Osteoblast (primary cell): ENCODE measurements around the gene ZER1. TPM values are rescaled to one million over a fixed set of nuclear protein-coding genes. Genes with fewer than 3 reads are reported as not detected.
A peak's percentile ranks its signal among the peaks of the same experiment; 100 is the strongest.

ENCODE experiments used
- DNase-seq: peaks from one replicate; pipeline ENCODE4 v3.0.0; 2011; ENCODE audit warnings: low spot score, mixed read lengths; ENCODE audit not compliant: insufficient read length; ENCODE audit errors: missing footprints
- H2AFZ ChIP-seq: 2 replicates; pipeline ENCODE4 v1.6.0; 2011; ENCODE audit warnings: mild to moderate bottlenecking, low read length
- H3K27ac ChIP-seq: 2 replicates; pipeline ENCODE4 v1.5.1; 2011; ENCODE audit warnings: mild to moderate bottlenecking, low read depth, low read length, moderate library complexity
- H3K27me3 ChIP-seq: 2 replicates; pipeline ENCODE4 v1.6.0; 2012; ENCODE audit warnings: mild to moderate bottlenecking, control low read depth, inconsistent platforms, low read length, moderate library complexity; ENCODE audit not compliant: insufficient read depth
- H3K36me3 ChIP-seq: 2 replicates; pipeline ENCODE4 v1.5.1; 2011; ENCODE audit warnings: mild to moderate bottlenecking, low read length, control low read depth, moderate library complexity; ENCODE audit not compliant: insufficient read depth
- H3K4me1 ChIP-seq: 2 replicates; pipeline ENCODE4 v1.5.1; 2011; ENCODE audit warnings: mild to moderate bottlenecking, low read length, control low read depth, moderate library complexity; ENCODE audit not compliant: insufficient read depth
- H3K4me2 ChIP-seq: 2 replicates; pipeline ENCODE4 v1.6.0; 2011; ENCODE audit warnings: mild to moderate bottlenecking, low read length; ENCODE audit not compliant: insufficient read depth
- H3K4me3 ChIP-seq: fragments of 200-600 bp; sonication (generic); 3 replicates; pipeline ENCODE4 v1.5.1; 2012; ENCODE audit warnings: mild to moderate bottlenecking, low read length, inconsistent platforms; ENCODE audit not compliant: insufficient read depth
- H3K79me2 ChIP-seq: 2 replicates; pipeline ENCODE4 v1.6.0; 2012; ENCODE audit warnings: mild to moderate bottlenecking, low read length, control low read depth, inconsistent platforms; ENCODE audit not compliant: insufficient read depth
- H3K9me3 ChIP-seq: 2 replicates; pipeline ENCODE4 v1.5.1; 2011; ENCODE audit warnings: low read depth, low read length, control low read depth
- H4K20me1 ChIP-seq: 2 replicates; pipeline ENCODE4 v1.6.0; 2012; ENCODE audit warnings: mild to moderate bottlenecking, low read length, control low read depth; ENCODE audit not compliant: insufficient read depth
- total RNA-seq: library from RNA; depleted of rRNA; stranded (reverse); fragments of >200 nt; gene quantifications from 2 replicates; pipeline ENCODE4 v1.2.3, GENCODE V29; 2012
- TF ChIP-seq, protein P1 (sequence below): IDR thresholded peaks from 2 replicates; pipeline ENCODE4 v1.5.1; 2011; ENCODE audit warnings: mild to moderate bottlenecking, low read depth, low read length, moderate library complexity; ENCODE audit errors: extremely low read depth

The ZER1 gene
- total RNA-seq, 1 donor, result 26.4 TPM

DNA sequence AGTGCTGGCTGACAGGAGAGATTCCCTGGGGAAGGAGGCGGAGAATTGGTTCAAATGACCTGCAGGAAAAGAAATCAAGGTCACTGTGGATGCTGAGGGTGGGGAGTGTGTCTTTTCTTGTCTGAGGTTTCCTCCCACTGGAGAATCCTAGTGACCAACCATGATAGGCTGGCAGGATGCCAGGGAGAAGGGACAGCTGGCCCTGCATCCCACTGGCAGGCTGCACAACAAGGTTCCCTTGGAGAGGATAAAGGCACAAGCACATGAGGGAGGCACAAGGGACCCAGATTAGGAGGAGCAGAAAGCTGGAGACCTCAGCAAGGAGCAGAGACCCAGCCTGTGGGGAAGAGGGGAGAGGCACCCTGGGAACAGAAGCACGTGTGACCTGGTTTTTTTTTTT lies 36.4 kb downstream of the ZER1 start:
- Histone ChIP-seq H2AFZ (no peak overlapping the region), H3K79me2 (no peaks in the 10 kb centered on the region), H3K4me2 (no peak overlapping the region), H3K4me3 (no peak overlapping the region), H3K36me3 (peaks cover 25% of the 10 kb centered on the region), H3K4me1 (peaks cover 3% of the 10 kb centered on the region), H4K20me1 (no peaks in the 10 kb centered on the region), H3K9me3 (no peaks in the 10 kb centered on the region), H3K27ac (no peak overlapping the region), H3K27me3 (no peaks in the 10 kb centered on the region)
- TF ChIP-seq, protein P1, sequence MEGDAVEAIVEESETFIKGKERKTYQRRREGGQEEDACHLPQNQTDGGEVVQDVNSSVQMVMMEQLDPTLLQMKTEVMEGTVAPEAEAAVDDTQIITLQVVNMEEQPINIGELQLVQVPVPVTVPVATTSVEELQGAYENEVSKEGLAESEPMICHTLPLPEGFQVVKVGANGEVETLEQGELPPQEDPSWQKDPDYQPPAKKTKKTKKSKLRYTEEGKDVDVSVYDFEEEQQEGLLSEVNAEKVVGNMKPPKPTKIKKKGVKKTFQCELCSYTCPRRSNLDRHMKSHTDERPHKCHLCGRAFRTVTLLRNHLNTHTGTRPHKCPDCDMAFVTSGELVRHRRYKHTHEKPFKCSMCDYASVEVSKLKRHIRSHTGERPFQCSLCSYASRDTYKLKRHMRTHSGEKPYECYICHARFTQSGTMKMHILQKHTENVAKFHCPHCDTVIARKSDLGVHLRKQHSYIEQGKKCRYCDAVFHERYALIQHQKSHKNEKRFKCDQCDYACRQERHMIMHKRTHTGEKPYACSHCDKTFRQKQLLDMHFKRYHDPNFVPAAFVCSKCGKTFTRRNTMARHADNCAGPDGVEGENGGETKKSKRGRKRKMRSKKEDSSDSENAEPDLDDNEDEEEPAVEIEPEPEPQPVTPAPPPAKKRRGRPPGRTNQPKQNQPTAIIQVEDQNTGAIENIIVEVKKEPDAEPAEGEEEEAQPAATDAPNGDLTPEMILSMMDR, result no peak
- DNase-seq, result peak; percentile 79

DNA sequence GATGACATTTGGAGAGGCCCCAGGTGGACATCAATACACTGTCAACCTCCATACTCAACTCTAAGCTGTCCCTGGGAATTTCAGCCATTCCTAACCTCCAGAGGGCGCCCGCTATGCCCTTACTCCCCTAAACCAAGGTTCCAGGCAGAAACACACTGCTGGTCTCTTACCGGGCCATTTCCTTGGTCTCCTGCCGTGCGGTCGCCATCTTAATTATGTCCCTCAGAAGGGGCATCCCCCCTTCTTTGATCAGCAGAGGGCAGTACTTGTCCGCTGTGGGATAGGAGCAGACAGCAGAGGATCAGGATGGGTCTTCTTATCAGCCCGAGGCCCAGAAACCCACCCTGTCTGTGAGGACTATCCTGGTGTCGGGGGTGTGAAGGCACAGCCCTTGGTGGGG lies 38.5 kb downstream of the ZER1 start:
- peak overlapping the region; percentile 41 for H3K27ac ChIP-seq
- no peaks in the 10 kb centered on the region for H4K20me1 ChIP-seq
- DNase-seq, result peak; percentile 96
- peak overlapping the region; percentile 56 for H3K4me3 ChIP-seq
- peaks cover 21% of the 10 kb centered on the region for H3K36me3 ChIP-seq
- no peaks in the 10 kb centered on the region for H3K79me2 ChIP-seq
- H2AFZ ChIP-seq, result peak overlapping the region; percentile 98
- TF ChIP-seq, protein P1, result peak; percentile 86
- no peaks in the 10 kb centered on the region for H3K27me3 ChIP-seq
- peak overlapping the region; percentile 80 for H3K4me2 ChIP-seq
- H3K9me3 ChIP-seq, result no peaks in the 10 kb centered on the region
- H3K4me1 ChIP-seq, result peaks cover 3% of the 10 kb centered on the region

DNA sequence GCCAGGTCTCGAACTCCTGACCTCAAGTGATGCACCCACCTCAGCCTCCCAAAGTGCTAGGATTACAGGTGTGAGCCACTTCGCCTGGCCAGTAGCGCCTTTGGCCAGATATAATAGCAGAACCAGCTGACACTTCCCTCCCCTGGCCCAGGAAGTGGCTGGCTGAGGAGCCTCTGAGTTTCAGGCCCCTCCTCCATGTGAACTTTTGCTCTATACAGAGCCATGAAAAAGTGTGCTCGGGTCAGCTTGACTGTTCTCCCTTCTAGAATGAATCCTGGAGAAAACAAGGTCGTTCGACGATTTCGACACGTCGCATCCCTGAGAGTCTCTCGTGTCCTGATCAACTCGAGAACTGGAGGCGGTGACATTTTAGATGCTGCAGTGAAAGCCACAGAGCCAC lies 39.2 kb downstream of the ZER1 start:
- H3K79me2 ChIP-seq, result no peaks in the 10 kb centered on the region
- H3K4me3 ChIP-seq, result no peak overlapping the region
- H3K27me3 ChIP-seq, result no peaks in the 10 kb centered on the region
- no peaks in the 10 kb centered on the region for H3K9me3 ChIP-seq
- H3K4me2 ChIP-seq, result no peak overlapping the region
- no peak overlapping the region for H2AFZ ChIP-seq
- no peaks in the 10 kb centered on the region for H4K20me1 ChIP-seq
- peaks cover 3% of the 10 kb centered on the region for H3K4me1 ChIP-seq
- H3K27ac ChIP-seq, result no peak overlapping the region
- no peak for DNase-seq
- H3K36me3 ChIP-seq, result peaks cover 21% of the 10 kb centered on the region
- TF ChIP-seq, protein P1, result no peak

DNA sequence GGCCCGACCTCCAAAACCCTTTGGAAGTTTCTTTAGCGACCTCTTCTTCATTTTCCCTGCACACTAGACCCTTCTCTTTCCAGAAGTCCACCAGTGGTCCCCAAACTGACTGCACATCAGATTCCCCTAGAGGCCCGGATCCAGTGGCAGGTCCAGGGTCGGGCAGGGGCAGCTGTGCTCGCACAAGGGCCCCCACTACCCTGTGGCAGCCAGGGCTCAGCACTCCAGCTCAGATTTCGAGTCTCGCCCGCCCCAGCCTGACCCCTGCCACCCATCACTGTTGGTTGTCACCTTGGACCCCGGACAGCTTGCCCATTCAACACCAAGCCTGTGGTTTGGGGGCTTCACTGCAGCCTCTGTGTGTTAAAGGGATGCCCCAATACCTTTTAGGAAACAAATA lies 40.0 kb downstream of the ZER1 start:
- Histone ChIP-seq H3K27ac (no peak overlapping the region), H3K4me2 (no peak overlapping the region), H3K79me2 (no peaks in the 10 kb centered on the region), H4K20me1 (no peaks in the 10 kb centered on the region), H3K4me1 (peaks cover 3% of the 10 kb centered on the region), H3K36me3 (peaks cover 17% of the 10 kb centered on the region), H2AFZ (no peak overlapping the region), H3K9me3 (no peaks in the 10 kb centered on the region), H3K27me3 (no peaks in the 10 kb centered on the region), H3K4me3 (no peak overlapping the region)
- DNase-seq, result no peak
- TF ChIP-seq, protein P1, result no peak
